Glomerular visceral epithelial cell (primary cell): ENCODE data around the gene IP6K1.
"Not testable (repeated sequence)": the region's sequence is repeated elsewhere in the genome, so short reads cannot be mapped to it uniquely, and the experiment has no call there.

Source experiments
- DNase-seq: peaks from one replicate; pipeline ENCODE4 v3.0.0-alpha.2; 2016; ENCODE audit errors: extremely low spot score

Gene IP6K1

DNA sequence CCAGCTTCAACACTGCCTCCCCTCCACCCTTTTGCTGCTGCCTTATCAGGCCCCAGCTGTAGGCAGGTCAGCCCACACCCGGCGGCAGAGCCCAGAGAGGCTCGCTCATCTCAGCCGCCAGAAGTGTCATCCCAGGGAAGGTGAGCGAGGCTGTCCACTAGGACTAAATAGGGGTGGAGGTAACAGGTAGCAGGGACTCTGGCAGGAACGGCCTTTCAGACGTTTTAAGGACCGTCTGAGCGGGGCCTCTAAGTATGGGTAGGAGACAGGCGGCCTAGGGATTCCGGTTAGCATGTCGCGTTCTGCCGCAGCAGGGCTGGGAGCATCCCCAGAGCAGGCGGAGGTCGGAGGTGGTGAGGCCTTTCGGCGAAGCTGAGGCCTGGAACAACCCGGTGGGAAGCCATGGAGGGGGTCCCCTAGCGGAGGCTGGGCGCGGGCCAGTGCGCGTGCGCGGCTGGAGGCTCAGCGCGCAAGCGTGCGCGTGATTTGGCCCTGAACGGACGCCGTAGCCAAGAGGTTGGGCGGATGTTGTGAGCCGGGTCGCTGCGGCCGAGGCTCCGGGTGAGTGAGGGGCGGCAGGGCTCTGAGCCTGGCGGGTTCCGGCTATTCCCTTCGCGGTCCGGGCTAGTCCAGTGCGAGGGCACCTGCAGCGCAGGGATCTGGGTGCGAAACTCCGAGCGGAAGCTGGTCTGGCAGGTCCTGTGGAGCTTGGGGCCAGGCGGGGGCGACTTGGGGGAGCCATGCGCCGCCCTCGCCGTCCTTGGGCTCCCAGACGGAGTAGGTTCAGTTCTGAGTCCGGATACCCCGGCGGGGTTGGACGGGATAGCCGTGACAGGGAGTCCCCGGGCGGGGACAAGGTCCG lies 97.1 kb downstream of the IP6K1 start, which contains the start of the genes MST1 and RNF123:
Gene MST1 (minus strand): TSS at position 429 of the 862 bp plus-strand sequence. CDS start 783 bp downstream, outside the sequence.
Gene RNF123 (plus strand): TSS at position 512 of the 862 bp plus-strand sequence. CDS start 1,609 bp downstream, outside the sequence.
- peak; percentile 88 for DNase-seq

DNA sequence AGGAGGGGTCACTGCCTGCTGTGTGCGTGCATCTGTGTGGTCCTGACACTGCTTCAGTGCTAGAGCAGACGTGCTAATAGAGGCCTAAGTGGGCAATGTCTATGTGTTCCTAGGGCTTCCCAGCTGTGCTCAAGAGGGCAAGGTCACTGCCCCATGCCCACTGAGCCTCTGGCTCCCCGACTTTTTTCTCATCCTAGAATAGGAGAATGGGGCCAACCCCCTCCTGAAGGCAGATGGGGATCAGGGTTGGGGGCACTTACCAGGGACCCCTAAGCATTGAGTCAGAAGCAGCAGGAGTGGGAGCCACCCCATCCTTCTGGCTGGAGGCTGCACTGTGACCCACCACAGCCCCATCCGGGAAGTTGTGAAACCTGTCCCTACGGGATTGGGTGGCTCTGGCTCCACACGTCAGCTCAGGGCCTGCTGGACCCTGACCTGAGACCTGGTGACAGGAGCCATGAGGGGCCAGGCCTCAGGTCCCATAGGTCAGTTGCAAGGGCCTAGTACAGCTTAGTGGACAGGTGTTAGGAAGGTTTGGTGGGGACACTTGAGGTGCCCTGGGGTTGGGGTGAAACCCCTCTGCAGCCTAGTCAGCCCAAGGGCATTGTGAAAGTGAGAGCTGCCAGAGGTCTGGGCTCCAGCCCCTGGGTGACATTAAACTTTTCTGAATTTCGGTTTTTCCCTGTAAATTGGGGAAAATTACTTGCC lies 97.8 kb downstream of the IP6K1 start:
- not testable (repeated sequence) for DNase-seq

DNA sequence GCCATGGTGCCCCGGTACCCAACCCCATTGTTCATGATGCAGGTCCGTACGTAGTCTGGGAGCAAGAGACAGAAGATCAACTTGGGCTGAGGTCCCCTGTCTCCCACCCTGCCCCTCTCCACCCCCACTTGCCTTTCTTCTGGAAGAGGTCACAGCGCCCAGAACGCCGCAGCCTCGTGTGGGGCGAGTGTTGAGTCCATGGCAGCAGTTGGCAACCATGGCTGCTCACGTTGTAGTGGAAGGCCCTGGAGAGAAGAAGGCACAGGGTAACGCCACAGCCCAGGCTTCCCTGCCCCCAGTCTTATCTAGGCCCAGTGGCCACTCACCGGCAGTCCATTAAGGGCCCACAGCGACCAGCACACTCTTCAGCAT lies 98.9 kb downstream of the IP6K1 start:
- DNase-seq, result not testable (repeated sequence)

DNA sequence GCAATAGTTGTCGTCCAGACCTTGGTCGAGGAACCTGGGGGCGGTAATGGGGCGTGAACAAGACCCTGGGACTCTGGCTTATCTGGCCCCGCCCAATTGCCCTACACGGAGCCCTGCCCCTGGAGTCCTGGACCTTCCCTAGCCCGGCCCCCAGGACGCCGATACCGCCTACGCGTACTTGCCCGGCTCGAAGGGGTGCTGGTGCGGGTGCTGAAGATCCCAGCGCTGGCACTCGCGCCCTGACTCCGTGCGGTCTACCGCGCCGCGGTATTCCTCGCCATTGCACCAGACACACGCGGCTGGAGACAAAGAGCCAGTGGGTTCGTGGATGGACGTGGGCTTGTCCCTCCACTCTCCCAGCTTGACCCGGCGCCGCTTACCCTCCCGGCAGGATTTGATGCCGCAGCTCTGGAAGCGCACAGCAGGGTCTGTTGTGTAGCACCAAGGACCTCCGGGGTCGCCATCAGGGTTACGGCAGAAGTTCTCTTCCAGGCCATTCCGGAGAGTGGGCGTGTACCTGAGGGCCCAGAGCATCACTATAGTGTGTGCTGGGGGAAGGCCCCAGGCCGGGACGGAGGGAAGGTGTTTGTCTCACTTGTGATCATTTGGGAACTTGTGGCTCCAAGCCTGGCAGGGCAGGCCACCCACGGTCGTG lies 99.4 kb downstream of the IP6K1 start:
- not testable (repeated sequence) for DNase-seq

DNA sequence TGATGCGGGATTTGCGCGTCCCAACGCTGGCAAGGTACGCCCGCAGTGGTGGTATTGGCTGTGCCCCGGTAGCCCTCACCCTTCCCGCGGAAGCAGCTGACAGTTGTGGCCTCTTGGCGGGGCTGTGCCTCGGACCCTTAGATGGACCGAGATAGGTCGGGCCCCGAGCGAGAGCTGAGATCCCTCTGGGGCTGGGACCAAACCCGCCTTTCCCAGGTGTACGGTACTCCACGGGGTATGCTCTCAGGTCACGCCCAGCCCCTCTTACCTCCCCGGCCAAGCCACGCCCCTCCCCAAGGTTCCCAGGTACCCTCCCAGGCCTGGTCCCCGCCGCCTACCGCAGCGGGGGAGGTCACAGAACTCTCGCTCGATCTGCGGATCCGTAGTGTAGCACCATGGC lies 100.0 kb downstream of the IP6K1 start:
- DNase-seq, result not testable (repeated sequence)

DNA sequence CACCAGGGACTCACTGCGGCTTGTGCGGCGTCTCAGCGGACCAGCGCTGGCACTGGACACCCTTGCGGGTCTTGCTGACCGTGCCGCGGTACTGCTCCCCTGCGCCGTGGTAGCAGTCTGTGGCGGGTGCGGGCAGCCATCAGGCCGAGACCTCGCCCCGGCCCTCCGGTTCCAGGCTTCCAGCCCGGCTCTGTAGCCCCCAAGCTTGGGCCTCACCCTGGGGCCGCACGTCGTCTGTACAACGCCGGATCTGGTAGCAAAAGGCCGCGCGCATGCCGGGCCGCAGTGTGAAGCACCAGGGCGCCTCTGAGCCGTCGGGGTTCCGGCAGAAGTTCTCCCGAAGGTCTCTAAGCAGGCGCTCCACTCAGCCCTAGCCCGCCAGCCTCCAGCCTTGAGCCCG lies 100.5 kb downstream of the IP6K1 start:
- not testable (repeated sequence) for DNase-seq

DNA sequence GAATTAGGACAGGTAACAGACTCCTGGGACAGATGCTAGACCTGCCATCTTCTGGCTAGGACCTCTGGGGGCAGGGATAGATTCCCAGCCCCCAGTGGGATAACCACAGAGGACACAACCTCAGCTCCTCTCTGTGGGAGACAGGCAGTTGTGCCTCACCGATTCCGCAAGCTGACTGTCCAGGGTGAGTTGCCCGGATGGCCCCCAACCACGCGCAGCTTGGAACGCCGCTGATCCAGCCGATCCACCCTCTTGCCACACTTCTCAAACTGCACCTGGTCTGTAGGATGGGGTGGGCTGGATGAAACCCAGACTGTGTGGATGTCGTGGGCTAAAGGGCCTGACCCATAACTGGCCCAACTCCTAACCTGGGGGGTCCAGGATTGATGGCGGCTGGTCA lies 101.2 kb downstream of the IP6K1 start:
- DNase-seq, result not testable (repeated sequence)

DNA sequence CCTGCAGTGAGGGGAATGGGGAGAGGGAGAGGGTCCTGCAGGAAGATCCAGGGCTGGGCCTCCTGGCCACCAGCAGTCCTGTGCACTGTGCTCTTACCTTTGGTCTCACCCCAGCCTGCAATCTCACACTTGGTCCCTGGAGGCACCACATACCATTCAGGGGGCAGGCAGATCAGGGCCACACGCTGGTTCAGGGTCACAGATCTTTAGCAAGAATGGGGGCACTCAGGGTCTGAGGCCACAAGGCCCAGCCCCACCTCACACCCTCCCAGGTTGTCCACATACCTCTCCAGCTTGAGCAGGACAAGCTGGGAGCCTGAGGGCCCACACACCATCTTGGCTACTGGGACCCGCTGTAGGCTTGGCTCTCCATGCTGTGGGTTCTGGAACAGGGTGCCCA lies 101.9 kb downstream of the IP6K1 start:
- DNase-seq, result not testable (repeated sequence)

DNA sequence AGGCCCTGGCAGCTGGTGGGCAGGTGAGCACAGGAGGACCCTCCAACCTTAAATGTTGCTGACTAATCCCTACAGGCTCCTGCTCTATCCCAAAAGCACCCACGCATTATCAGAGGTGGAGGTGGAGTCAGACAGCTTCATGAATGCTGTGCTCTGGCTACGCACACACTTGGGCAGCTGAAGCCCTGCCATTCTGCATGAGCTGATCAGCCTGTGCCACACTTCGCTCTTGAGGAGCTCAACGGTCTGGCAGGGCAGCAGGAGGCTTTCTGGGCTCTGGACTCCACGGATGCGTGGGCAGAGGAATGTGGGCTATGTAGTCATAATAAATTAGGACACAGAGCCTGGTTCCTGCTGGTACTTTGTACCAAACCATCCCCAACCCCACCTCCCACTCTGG lies 103.2 kb downstream of the IP6K1 start:
- peak; percentile 72 for DNase-seq

DNA sequence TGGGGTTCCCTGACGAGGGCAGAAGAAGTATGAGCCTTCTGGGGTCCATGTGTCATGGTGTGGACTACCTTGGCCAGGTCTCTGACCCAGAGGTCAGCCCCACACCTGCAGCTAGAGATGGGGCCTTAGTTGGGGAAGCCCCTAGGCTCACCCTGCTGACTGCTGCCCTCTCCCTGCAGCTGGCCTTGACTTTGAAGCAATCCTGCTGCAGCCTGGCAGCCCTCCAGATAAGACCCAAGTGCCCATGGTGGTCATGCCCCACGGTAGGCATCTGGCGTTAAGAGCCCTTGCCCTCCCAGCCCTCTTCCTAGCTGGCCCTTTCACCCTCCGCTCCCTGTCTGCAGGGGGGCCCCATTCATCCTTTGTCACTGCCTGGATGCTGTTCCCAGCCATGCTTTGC lies 104.8 kb downstream of the IP6K1 start:
- no peak for DNase-seq

DNA sequence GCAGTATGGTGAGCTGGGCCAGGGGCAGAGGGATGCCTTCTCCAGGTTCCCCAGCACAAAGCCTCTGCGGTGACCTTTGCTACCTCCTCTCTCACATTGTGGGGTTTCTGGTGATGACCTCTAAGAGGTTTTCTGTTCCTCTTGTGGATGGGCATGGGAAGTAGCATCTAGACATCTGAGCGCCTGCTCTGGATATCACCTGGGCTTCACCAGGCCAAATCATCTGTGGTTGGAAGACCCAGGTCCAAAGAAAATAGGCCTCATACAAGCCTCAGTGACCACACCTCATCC lies 105.2 kb downstream of the IP6K1 start:
- DNase-seq, result no peak

DNA sequence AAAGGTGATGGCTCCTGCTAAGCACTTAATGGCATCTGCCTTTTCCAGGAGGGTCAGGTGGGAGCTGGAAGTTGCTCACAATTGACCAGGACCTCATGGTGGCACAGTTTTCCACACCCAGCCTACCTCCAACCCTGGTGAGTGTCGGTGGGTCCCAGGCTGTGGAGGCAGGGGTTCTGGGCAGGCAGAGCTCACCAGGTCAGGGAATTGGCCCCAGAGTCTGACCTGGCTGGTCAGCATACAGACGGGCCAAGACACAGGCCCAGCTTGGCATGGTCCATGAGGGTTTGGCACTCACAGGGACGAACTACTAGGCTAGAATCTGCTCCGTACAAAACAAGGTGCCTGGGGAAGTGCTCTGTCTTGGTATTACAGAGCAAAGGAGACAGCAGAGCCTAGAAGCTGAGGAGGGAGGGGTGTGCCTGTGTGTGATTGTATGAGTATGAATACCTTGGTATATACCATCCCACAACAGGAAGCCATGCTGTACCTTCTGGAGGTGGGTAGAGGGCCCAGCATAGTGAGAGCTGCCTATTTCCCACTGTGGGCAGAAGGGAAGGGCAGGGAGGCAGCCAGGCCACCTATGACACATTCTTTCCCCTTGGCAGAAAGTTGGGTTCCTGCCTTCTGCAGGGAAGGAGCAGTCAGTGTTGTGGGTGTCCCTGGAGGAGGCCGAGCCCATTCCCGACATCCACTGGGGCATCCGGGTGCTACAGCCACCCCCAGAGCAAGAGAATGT lies 105.7 kb downstream of the IP6K1 start:
- no peak for DNase-seq

DNA sequence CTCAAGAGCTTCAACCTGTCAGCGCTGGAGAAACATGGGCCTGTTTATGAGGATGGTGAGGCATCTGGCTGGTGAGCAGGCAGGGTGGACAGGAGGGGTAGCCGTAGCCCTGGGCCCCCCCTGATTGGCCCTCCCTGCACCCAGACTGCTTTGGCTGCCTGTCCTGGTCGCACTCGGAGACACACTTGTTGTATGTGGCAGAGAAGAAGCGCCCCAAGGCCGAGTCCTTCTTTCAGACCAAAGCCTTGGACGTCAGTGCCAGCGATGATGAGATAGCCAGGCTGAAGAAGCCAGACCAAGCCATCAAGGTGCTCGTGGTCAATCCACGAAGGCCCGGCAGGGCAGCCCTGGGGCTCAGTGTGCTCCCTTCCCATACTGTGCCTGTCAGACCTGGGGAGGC lies 110.4 kb downstream of the IP6K1 start:
- no peak for DNase-seq

DNA sequence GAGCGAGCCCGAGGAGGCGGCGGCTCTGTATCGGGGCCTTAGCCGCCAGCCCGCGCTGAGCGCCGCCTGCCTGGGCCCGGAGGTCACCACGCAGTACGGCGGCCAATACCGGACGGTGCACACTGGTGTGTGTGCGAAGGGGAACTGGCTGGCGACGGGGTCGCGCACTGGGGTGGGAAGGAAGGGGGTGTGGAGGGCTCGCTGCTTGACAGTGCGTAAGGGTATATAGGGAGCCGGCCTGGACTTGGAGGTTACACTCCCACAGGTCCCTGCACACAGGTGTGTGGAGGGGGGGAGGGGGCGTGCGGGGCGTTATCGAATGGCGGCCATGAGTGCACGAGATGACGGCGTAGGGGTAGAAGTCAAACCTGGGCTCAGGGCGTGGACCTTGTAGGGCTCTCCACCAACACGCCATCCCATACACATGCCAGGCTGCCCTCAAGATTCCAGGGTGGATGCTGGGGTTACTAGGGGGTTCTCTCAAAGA lies 111.8 kb downstream of the IP6K1 start:
- no peak for DNase-seq
